ENCODE measurements around the gene HEBP1.

The HEBP1 gene

GRCh38 chr12:13045816-13046215 is 45.8 kb upstream of the HEBP1 start:
- Histone ChIP-seq H3K4me3 (replicated peaks; ENCODE audit: insufficient read depth, low read length) (no peak overlapping the region), H3K27me3 (ENCODE audit: insufficient read depth, poor library complexity, severe bottlenecking) (no peaks in the 10 kb centered on the region), H3K27ac (replicated peaks) (no peak overlapping the region)
- TF ChIP-seq REST (IDR thresholded peaks at IDR 0.05; ENCODE audit: insufficient replicate concordance, low read depth) (no peak), CTCF (IDR thresholded peaks at IDR 0.05; ENCODE audit: insufficient read depth, low read length) (no peak), SPI1 (IDR thresholded peaks at IDR 0.05; ENCODE audit: borderline replicate concordance, low read depth) (no peak), GABPA (IDR thresholded peaks at IDR 0.05; ENCODE audit: low read depth) (no peak), POLR2AphosphoS5 (IDR thresholded peaks at IDR 0.05; ENCODE audit: low read depth) (no peak)
- no peak for DNase-seq (ENCODE audit: low read depth in 1 of 2, low spot score in 1 of 2)

- Histone ChIP-seq H3K4me3 (replicated peaks; ENCODE audit: insufficient read depth, low read length) (peak overlapping the region; percentile 100), H3K27ac (replicated peaks) (no peak overlapping the region; the same call in 1 of the 2 replicates), H3K27me3 (ENCODE audit: insufficient read depth, poor library complexity, severe bottlenecking) (no peaks in the 10 kb centered on the region)
- TF ChIP-seq SPI1 (IDR thresholded peaks at IDR 0.05; ENCODE audit: borderline replicate concordance, low read depth) (no peak), REST (IDR thresholded peaks at IDR 0.05; ENCODE audit: insufficient replicate concordance, low read depth) (peak; percentile 40), CTCF (IDR thresholded peaks at IDR 0.05; ENCODE audit: insufficient read depth, low read length) (no peak)
- DNase-seq (ENCODE audit: low read depth in 1 of 2, low spot score in 1 of 2): no peak
Measured at GRCh38 chr12:13044906-13045299, 44.8 kb upstream of the HEBP1 start.

- H3K27me3 ChIP-seq (ENCODE audit: insufficient read depth, poor library complexity, severe bottlenecking): no peaks in the 10 kb centered on the region
- peak; percentile 55 to 68 for DNase-seq (ENCODE audit: low read depth in 1 of 2, low spot score in 1 of 2)
- peak within 1 kb of the TSS; percentile 100 for H3K4me3 ChIP-seq (replicated peaks; ENCODE audit: insufficient read depth, low read length)
- H3K27ac ChIP-seq (replicated peaks): peak within 1 kb of the TSS; percentile 61
- TF ChIP-seq REST (IDR thresholded peaks at IDR 0.05; ENCODE audit: insufficient replicate concordance, low read depth) (peak; percentile 57), SPI1 (IDR thresholded peaks at IDR 0.05; ENCODE audit: borderline replicate concordance, low read depth) (no peak)
Measured at GRCh38 chr12:13044002-13044905, 44.2 kb upstream of the HEBP1 start, which contains the start of gene FAM234B. Gene FAM234B (plus strand): TSS chr12:13044381. CDS start chr12:13044404, 23 bp downstream.
